Measurements from ENCODE around the gene CAMKMT. TPM values are rescaled to one million over a fixed set of nuclear protein-coding genes. Genes with fewer than 3 reads are reported as not detected.

CAMKMT gene
- polyA plus RNA-seq, 1 donor: 4.8 TPM

DNA sequence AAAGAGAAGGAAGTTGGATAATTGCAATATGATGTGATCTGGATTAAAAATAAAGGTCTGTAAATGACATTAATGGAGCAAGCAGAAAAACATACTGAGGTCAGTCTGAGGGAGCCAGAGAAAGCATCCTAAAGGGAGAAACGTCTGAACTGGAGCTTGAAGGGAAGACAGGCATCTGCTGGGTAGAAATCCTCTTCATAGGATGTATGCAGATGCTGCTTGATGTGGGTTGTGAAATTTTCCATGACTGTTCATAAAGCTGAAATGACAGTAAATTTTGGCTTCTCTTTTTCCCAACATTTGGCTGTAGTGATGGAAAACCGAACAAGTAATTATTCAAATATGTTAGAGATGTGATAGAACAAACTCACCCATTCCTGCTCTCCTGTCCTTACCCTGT lies 287.6 kb downstream of the CAMKMT start:
- peak; percentile 11 for DNase-seq (ENCODE audit: low read depth)

DNA sequence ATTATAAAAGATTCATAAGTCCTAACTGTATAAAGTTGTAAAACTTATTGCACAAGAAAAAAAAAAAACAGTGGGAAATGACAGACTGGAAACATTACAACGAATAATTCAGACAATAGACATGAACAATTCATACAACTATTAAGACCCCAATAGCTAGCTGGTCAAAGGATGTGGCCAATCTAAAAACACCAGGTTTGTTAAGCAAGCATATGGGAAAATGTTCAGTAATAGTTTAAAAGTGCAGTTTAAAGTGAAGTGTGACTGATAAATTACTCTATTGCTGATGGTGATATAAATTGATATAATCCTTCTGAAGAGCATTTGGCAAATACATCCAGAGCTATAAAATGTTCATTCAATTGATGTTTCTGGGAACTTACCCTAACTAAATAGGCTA lies 289.0 kb downstream of the CAMKMT start:
- DNase-seq (ENCODE audit: low read depth): no peak

DNA sequence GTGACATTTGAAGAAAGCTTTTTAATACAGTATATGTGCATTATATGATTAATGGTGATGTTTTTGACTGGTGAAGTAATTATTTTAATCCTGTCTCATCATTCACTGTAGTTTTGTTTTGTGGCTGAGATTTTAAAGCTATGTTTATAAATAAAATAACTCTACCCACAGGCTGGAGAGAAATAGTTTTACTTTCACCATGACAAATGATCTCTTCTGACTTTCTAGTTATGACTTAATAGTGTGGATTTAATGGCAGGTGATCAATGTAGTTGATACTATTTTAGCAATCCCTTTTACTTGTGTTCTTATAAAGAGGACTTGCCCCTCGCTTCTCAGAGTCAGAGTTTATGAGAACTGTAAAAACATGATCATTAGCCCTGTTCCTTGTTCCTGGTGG lies 290.2 kb downstream of the CAMKMT start:
- no peak for DNase-seq (ENCODE audit: low read depth)

DNA sequence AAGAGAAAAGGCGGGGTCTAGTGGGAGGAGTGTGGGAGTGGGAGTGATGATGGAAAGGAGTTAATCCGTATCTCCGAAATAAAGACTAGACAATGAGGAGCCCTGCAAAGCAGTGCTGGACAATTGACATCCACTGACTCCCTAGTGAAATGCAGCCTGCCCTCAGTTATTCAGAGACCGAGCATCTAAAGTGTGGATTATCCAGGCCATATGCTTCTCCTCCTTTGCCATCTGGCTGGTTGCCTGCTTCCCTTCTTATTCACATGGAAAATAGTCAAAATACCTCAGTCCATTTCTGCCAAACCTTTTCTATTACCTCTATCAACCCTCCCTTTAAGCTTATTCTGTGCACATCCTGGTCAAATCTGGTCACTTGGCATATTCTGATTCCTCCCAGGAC lies 291.0 kb downstream of the CAMKMT start:
- no peak for DNase-seq (ENCODE audit: low read depth)

DNA sequence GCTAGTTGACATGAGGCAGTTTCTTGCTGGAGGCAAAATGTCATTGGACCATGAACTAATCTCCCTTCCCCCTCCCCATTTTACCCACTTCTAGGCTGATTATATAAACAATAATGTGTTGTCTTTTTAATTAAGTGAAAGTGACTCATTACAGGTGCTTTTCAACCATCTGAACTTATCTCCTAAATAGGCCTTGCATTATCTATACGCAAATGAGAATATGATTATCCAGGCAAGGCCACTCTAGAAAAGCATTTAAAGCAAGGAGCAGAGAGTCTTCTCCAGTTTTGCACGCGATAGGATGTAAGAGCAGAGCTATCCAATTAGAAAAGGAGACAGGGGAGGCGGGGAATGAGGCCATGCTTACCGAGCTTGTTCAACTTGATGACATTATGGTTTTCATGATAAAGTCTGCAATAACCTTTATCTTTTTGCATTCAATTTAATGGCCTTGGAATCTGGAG lies 293.7 kb downstream of the CAMKMT start:
- DNase-seq (ENCODE audit: low read depth): no peak

DNA sequence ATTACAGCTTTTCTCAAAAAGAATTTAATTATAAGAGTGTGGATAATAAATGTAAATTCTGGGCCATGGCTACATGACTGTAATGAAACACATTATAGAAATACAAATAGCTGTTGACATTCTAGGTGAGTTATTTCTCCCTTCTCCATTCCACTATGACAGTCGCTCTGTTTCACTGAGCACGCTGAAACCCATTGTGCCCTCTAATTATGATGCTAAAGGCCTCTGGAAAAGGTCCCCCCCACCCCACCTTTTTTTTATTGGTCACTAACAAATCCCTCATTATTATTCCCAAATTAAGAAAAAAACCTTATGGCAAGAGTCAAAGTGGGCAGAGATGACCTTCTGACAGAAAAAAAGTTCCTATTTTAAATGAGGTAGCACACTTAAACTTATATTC lies 294.7 kb downstream of the CAMKMT start:
- DNase-seq (ENCODE audit: low read depth): no peak

DNA sequence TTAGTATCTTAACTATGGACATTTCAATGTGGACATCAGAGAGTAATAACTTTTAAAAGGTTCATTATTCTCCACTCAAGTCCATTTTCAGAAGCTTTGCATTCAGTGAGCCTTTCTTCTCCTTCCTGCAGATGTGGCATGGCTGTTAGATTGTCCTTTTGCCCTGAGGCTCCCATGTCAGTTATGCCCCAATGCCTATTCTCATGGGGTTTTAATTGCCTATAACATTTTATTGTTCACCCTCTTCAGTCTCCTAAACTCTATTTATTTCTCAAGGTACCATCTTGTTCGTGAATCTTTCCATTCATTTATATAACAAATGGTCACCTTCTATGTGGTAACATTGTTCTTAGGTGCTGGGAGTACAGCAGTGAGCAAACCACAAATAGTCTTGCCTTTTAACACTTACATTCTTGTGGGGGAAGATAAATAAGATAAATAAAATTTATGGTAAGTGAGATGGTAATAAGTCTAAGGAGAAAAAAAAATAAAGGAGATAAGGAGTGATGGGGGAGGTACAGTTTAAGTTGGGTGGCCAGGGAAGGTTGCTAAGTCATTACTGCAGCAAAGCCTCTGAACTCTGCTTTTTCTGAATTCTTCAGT lies 301.8 kb downstream of the CAMKMT start:
- DNase-seq (ENCODE audit: low read depth): no peak

DNA sequence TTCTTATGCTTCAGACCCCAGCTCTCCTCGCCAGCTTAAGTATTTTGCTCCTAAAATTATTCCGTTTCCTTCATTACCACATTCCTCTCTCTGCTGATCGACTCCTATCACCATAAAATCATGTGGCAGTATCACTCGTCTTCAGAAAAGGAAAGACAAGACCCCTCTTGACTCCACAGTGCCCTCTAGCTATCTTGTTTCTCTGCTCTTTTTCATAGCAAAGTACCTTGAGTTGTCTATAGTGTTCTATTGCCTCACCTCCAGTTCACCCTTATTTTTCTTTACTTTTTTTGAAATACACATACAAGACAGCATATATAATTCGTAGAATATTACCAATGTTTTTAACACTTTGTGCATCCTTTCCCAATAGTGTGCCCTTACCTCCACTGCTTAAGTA lies 306.6 kb downstream of the CAMKMT start:
- DNase-seq (ENCODE audit: low read depth): no peak

DNA sequence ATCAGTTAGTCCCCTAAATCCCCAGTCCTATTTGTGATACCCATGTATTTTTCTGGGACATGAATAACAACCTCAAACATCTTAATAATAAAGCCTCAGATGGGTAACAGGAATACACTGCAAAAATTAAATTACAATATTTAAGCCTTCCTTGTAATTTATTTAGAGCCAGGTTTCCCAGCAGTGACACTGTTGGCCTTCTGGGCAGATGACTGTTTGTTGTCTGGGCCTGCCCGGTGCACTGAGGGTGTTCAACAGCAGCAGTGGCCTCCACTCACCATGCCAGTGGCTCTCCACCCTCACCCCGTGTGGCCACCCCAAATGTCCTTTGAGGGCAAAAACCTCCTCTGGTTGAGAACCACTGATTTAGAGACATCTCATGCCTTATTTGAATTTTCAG lies 309.5 kb downstream of the CAMKMT start:
- DNase-seq (ENCODE audit: low read depth): no peak

DNA sequence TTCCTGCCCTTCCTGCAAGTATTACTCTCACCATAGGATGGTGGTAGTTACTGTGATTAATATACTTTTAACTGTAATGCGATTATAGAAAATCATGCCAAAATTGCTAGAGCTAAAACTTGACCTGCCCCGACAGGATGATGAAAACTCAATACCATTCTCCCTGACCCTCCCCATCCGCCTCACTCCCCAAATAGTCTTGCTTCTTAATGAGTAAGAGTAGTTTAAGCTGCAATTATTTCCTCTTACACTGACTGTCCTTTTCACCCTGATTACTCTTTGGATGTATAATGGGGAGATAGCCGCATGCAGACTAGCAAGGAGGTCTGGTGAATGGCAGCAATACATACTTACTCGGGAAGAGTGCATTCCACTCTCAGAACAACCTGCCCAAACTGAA lies 310.2 kb downstream of the CAMKMT start:
- no peak for DNase-seq (ENCODE audit: low read depth)

DNA sequence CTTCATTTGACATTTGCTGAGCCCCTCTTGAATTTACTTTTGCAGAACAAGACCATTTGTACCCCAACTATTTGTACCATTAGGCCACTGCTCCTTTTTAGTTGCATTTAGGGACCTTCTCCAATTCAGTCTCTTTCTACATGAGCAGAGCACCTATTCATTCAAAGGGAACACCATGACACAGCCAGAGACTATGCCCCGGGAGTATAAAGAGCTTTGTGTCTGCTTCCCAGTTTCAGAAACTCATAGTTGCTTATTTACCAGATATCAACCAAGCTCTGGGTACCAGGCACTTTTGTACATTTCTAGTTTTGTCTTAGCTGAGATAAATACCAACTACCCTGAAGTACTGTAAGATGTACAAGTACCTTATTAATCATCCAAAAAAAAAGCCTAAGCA lies 310.7 kb downstream of the CAMKMT start:
- no peak for DNase-seq (ENCODE audit: low read depth)

DNA sequence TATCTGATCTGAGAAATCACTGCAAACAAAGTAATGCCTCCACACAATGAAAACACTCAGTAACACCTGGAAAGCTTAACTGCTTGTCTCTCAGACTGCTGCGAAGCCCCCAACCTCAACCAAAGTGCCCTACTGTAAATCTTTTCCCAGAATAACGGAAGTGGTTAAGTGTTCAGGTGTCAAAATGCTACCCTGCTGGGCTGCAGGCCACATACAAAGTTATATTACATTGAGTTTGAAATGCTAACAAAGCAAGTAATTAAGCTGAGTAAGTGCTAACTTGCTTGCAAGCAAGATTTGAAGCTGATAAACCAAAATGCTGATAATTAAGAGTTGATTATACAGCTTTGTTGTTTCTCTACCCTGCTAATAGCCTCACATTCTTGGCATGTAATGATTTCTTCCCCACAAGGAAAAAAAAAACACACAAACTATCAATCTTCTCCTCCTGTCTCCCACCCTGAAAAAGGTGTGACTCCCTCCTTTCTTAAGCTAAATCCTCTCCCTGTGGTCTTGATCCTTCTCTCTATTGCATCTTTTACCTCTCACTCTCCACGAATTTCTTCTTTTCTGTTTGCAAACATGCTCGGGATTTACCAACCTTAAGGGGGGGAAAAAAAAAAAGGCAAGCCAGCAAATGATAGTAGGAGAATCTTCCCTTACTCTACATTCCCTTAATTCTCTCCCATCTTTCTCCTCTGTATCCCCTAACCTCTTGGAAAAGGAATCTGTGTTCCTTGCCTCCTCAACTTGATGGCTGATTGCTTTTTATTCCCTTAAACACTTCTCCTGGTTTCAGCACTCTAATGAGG lies 312.9 kb downstream of the CAMKMT start:
- no peak for DNase-seq (ENCODE audit: low read depth)

DNA sequence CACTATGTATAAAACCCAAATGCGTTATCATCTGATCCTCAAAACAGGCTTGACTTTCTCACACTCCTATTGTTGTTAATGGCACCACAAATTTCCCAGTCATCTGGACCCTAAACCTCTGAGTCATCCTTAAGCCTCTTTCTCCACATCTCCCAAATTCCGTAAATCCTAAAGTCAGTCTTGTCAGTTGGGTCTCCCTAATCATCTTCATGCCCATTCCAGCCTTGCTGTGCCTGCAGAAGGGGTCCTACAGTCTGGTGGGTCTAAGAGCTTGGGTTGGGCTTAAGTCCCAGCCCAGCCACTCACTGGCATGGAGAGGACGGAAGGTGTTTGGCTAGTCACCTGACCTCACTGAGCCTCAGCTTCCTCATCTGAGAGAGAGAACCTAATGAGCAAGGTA lies 314.6 kb downstream of the CAMKMT start:
- DNase-seq (ENCODE audit: low read depth): no peak

DNA sequence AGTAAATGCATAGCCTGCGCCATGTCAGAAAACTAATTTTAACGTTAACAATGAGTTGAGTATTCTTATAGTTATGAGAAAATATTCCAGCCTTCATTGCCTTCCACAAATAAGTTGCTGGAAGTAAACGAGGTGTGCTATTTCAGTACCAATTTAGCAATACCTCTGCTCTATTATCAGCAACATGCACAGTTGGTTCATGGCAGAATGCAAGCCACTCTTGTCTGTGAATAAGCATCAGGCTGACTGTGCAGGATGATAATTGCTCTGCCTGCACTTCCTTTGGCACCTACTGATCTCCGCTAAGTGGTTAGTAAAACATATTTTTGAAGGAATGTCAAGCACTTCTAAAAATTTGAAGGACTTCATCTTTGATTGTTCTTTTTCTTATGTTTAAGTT lies 317.8 kb downstream of the CAMKMT start:
- no peak for DNase-seq (ENCODE audit: low read depth)

DNA sequence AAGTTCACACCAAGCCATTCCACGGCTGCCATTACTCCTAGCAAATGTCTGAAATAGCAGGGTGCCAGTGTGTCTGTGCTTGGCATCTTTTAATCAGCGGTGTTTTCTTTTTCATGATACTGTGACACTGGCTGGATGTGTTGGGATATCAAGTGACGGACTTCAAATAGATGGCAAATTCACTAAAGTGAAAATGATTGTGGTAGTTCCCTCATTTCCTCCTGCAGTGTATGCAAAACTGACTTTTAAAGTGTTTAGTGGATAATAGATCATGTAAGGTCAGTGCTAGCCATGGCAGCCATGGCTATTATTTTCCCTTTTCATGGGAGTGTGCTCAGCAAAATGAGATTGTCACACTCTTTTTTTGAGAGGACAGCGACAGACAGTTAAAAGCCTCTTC lies 318.2 kb downstream of the CAMKMT start:
- DNase-seq (ENCODE audit: low read depth): no peak

DNA sequence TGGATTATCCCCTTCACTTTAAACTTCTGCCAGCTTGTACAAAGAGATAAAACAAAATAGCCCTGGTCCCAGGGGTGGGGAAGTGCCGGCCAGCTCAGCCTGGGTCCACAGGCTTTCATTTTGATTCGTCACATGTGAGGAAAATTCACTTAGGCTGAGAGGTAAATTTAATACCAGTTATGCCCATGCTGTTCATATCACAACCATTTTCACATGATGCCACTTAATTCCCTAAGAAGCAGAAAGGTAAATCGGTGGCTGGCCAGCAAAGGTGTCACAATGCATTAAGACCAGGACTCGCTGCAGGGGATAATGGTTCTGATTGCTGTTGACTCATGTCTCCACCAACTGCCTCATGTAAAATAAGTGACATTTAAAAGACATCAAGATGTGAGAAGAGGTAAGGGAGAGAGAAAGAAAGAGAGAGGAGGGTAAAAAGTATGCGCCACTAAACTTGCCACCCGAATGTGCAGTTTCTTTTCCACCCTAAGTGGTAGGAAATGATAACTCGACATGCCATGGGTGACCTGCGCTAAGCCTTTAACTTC lies 318.8 kb downstream of the CAMKMT start:
- no peak for DNase-seq (ENCODE audit: low read depth)

DNA sequence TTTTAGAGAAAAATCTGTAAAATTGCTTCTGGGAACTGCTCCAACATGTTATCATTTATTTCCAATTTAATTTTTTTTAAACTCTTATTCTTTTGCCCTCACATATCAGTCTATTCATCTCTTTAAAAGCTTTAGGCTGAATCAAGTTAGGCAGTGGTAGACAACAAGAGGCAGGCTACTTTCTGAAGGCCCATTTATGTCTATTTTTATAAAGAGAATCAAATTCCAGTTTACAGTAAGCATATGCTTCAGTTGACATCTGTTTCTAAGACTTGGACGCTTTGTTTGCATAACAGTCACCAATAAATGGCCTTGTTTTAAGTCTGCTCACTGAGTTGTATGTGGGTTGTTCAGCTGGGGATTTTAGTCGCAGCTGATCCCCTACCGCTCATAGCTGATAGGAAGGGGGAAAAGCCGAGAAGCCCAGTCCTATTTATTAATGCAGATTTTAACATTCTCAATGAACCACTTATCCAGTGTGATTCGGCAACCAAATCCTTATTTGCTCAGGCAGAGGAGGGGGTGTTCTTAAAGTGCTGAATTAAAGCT lies 319.3 kb downstream of the CAMKMT start:
- DNase-seq (ENCODE audit: low read depth): peak; percentile 25

DNA sequence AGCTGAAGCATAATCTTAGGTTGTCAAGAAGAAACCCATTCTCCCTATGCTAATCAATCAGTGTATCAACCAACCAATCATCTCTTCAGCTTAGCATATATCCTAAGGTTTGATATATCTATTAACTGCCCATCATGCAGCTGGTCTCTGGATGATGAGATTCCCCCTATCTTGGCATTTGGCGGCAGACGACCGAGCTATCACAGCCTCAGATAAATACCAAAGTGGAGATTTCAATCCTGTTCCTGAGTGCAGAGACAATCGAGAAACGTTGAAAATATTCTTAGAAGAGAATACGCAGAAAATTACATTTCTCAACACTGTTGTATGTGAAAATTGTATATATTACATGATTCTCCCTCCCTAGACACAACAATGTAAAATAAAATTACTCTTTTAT lies 320.7 kb downstream of the CAMKMT start:
- DNase-seq (ENCODE audit: low read depth): no peak

DNA sequence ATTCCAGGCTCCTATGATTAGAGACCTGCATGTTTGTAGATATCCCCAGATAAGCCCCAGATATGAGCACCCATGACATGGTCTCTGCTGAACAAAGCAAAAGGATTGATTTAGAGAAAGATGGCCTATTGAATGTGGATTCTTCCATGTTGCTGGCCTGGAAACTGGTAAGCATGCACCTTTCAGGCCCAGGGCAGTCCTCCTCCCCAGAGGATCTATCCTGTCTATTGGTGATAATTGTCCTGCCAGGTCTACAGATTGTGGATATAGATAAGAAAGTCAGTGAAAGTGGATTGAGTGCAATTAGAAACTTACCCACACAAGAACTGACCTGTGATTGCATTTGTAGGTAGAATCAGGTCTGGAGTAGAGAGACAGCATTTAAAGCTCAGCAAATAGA lies 322.8 kb downstream of the CAMKMT start:
- DNase-seq (ENCODE audit: low read depth): no peak

DNA sequence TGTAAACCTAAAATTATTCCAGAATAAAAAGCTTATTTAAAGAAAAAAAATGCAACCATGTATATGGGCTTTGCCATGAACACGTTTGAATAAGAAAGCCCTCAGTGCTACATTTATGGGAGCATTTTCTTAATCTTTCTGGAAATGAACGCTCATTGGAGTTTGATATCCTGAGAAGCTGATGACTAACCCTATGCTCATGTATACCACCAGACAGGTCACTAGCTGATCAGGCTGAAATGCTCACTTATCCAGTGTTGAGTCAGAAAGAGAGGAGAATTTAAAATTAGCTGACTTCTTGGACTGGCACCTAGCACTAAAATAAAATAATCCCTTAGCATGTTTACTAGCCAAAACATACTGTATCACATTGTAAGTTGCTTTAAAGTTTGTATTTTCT lies 324.8 kb downstream of the CAMKMT start:
- no peak for DNase-seq (ENCODE audit: low read depth)

DNA sequence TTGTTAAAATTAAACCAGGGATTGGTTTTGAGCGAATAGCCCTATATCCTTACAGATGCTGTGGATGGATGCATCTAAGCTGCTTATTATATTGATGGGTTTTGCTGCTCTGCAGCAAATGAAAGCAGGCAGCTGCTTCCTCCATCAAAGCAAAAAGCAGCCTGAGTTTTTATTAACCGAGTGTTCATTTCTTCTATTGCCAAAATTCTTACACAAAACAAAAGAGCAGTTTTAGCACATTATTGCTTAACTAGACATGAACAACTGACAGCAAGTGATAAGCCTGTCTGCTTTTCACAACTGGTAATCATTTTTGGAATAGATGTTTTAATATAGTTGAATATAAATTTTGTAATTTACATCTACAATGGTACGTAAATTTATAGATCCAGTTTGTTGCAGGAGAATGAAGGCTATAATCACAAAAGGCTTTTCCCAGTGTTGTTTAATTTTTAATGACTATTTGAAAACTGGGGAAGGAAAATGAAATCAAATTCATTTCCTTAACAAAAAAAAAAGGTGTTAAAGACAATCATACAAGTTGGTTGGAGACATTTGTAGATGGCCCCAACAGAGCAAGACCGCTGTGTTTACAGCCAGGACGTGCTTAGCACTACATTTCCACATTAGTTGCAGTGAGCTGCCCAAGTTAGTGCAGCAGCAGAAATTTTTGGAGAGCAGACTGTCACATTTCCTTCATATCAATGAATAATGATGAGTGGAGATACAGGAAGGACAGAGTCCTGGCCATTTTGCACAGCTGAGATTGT lies 326.1 kb downstream of the CAMKMT start:
- DNase-seq (ENCODE audit: low read depth): no peak

DNA sequence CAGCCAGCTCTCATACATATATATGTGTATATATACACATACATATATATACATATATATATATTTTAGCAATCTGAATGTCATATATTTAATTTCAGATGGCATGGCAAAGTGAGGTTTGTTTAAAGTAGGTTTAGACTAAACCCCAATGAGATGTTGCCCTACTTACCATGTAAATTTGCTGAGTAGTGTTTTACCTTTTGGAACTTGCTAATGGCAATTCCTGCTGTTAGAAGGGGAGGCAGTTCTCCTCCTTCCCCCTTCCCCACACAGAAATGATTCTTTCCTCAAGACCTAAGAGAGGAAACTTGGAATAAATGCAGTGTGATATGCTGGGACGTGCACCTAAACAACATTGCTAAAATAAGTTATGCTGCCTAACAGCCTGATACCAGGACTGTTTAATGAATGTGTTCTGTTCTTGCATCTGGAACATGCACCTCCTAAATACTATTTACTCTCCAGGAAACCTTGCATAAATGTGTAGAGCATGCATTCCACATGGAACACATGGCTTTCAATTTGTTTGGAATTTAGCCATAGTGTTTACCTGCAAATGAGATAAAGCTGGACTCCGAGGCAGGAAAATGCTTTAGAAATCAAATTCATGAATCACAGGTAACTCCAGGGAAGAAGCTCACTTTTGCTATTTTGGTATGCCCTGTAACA lies 326.8 kb downstream of the CAMKMT start:
- DNase-seq (ENCODE audit: low read depth): no peak

All from forelimb muscle (tissue), 1 donor.